ENCODE measurements around the gene RFX8. TPM values are rescaled to one million over a fixed set of nuclear protein-coding genes. Genes with fewer than 3 reads are reported as not detected.

The RFX8 gene
- total RNA-seq, 1 experiment from 2014 or later, result not detected

- H3K4me1 Mint-ChIP-seq (ENCODE audit: low read depth, unreplicated experiment), result no peaks in the 10 kb centered on the region
- no peaks in the 10 kb centered on the region for H3K27me3 Mint-ChIP-seq (ENCODE audit: unreplicated experiment)
- intact Hi-C loops (cut with micrococcal nuclease; ENCODE audit: unreplicated experiment), result no loop called here
- H3K36me3 Mint-ChIP-seq (ENCODE audit: insufficient read depth, unreplicated experiment), result no peaks in the 10 kb centered on the region
- H3K9me3 Mint-ChIP-seq (ENCODE audit: low read depth, unreplicated experiment), result peaks cover 2% of the 10 kb centered on the region
- no peak overlapping the region for H3K4me3 Mint-ChIP-seq (ENCODE audit: low read depth, unreplicated experiment)
- CTCF ChIA-PET, result no interaction called here
- no peak overlapping the region for H3K27ac Mint-ChIP-seq (ENCODE audit: unreplicated experiment)
- no TSS peak for BruUV-seq (replicated peaks)
- no peak for DNase-seq
- TF ChIP-seq CTCF (IDR thresholded peaks at IDR 0.05; ENCODE audit: unreplicated experiment), result no peak
These were observed 21.4 kb upstream of the RFX8 start for GRCh38 chr2:101496279-101496678.

- no peaks in the 10 kb centered on the region for H3K27me3 Mint-ChIP-seq (ENCODE audit: unreplicated experiment)
- no peak overlapping the region for H3K27ac Mint-ChIP-seq (ENCODE audit: unreplicated experiment)
These were observed 18.1 kb upstream of the RFX8 start for GRCh38 chr2:101492936-101493473.

GRCh38 chr2:101486994-101487393 is 12.1 kb upstream of the RFX8 start:
- no peak for TF ChIP-seq CTCF (IDR thresholded peaks at IDR 0.05; ENCODE audit: unreplicated experiment)

More at GRCh38 chr2:101492936-101493473, 18.1 kb upstream of the RFX8 start:
- CTCF ChIA-PET, result no interaction called here
- no peak overlapping the region for H3K4me3 Mint-ChIP-seq (ENCODE audit: low read depth, unreplicated experiment)
- H3K4me1 Mint-ChIP-seq (ENCODE audit: low read depth, unreplicated experiment), result no peaks in the 10 kb centered on the region
- intact Hi-C loops (cut with micrococcal nuclease; ENCODE audit: unreplicated experiment), result no loop called here
- BruUV-seq (replicated peaks), result no TSS peak
- H3K9me3 Mint-ChIP-seq (ENCODE audit: low read depth, unreplicated experiment), result peaks cover 2% of the 10 kb centered on the region
- no peak for TF ChIP-seq CTCF (IDR thresholded peaks at IDR 0.05; ENCODE audit: unreplicated experiment)
- no peaks in the 10 kb centered on the region for H3K36me3 Mint-ChIP-seq (ENCODE audit: insufficient read depth, unreplicated experiment)
- no peak for DNase-seq

GRCh38 chr2:101486258-101486701 is 11.4 kb upstream of the RFX8 start:
- no peak for TF ChIP-seq CTCF (IDR thresholded peaks at IDR 0.05; ENCODE audit: unreplicated experiment)
- intact Hi-C loops (cut with micrococcal nuclease; ENCODE audit: unreplicated experiment), result no loop called here
- H3K27me3 Mint-ChIP-seq (ENCODE audit: unreplicated experiment), result no peaks in the 10 kb centered on the region
- H3K9me3 Mint-ChIP-seq (ENCODE audit: low read depth, unreplicated experiment), result no peaks in the 10 kb centered on the region
- peaks cover 12% of the 10 kb centered on the region for H3K4me1 Mint-ChIP-seq (ENCODE audit: low read depth, unreplicated experiment)
- no peak overlapping the region for H3K4me3 Mint-ChIP-seq (ENCODE audit: low read depth, unreplicated experiment)
- no peaks in the 10 kb centered on the region for H3K36me3 Mint-ChIP-seq (ENCODE audit: insufficient read depth, unreplicated experiment)
- DNase-seq, result no peak
- no TSS peak for BruUV-seq (replicated peaks)
- CTCF ChIA-PET, result no interaction called here
- H3K27ac Mint-ChIP-seq (ENCODE audit: unreplicated experiment), result no peak overlapping the region

More at GRCh38 chr2:101486994-101487393, 12.1 kb upstream of the RFX8 start:
- DNase-seq, result no peak
- no TSS peak for BruUV-seq (replicated peaks)
- no peak overlapping the region for H3K27ac Mint-ChIP-seq (ENCODE audit: unreplicated experiment)
- intact Hi-C loops (cut with micrococcal nuclease; ENCODE audit: unreplicated experiment), result no loop called here
- no peaks in the 10 kb centered on the region for H3K27me3 Mint-ChIP-seq (ENCODE audit: unreplicated experiment)
- H3K4me1 Mint-ChIP-seq (ENCODE audit: low read depth, unreplicated experiment), result peaks cover 12% of the 10 kb centered on the region
- CTCF ChIA-PET, result interaction anchor here (0.8 kb wide), 1 partner anchor 82 kb away, joined by 6 read pairs; no protein-coding TSS in a partner anchor
- H3K4me3 Mint-ChIP-seq (ENCODE audit: low read depth, unreplicated experiment), result peak overlapping the region; percentile 17
- H3K9me3 Mint-ChIP-seq (ENCODE audit: low read depth, unreplicated experiment), result peaks cover 2% of the 10 kb centered on the region
- H3K36me3 Mint-ChIP-seq (ENCODE audit: insufficient read depth, unreplicated experiment), result no peaks in the 10 kb centered on the region
